Measurements from ENCODE around the gene CAMSAP1.

The CAMSAP1 gene

DNA sequence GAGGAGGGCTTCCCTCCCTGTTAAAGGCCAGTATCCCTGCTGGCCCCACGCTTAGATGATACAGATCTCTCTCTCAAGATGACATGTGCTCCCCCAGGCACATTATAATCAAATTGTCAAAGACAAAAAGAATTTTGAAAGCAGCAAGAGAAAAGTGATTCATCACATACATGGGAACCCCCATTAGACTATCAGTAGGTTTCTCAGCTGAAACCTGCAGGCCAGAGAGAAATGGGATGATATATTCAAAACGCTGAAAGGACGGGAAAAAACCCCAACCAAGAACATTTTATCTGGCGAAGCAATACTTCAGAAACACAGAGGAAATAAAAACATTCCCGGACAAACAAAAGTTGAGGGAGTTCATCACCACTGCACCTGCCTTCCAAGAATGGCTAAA, 78.7 kb downstream of the CAMSAP1 start (continued):
- TF ChIP-seq, protein P1, sequence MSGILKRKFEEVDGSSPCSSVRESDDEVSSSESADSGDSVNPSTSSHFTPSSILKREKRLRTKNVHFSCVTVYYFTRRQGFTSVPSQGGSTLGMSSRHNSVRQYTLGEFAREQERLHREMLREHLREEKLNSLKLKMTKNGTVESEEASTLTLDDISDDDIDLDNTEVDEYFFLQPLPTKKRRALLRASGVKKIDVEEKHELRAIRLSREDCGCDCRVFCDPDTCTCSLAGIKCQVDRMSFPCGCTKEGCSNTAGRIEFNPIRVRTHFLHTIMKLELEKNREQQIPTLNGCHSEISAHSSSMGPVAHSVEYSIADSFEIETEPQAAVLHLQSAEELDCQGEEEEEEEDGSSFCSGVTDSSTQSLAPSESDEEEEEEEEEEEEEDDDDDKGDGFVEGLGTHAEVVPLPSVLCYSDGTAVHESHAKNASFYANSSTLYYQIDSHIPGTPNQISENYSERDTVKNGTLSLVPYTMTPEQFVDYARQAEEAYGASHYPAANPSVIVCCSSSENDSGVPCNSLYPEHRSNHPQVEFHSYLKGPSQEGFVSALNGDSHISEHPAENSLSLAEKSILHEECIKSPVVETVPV (CRISPR knock-in tag; IDR thresholded peaks at IDR 0.05): no peak

DNA sequence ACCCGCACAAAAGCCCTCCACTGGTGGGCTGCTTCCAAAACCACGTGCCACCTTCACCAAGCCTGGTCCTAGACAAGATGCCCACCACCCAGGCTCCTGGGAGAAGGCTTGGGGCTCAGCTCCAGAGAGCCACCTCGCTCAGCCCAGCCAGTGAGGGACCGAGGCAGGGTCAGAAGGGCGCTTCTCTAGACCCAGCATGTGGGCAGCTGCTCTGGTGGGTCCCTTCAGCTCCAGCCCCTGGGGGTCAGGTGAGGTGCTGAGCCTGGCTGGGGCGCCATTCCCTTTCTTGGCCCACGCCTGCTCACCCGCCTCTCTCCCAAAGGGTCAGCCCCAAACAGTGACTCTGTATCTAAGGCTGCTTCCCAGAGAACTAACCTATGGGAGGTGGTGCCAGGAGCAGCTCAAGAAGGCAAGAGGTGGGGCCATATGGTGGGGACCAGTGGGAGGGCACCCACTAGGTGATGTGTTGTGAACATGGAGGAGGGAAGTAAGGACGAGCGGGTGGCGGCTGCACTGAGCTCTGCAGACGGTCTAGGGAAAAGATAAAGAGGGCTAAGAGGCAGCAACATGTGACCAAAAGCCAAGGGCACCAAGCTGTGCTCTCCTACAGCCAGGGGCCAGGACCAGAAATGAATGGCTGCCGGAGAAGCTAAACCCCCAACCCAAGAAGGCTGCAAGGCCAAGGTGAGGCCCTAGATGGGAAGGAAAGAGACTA, 79.3 kb downstream of the CAMSAP1 start:
- no peak for ATAC-seq
- no peak for TF ChIP-seq ZFP30 (CRISPR knock-in tag; IDR thresholded peaks at IDR 0.05)
- no peak for TF ChIP-seq ZNF565 (CRISPR knock-in tag; conservative IDR thresholded peaks at IDR 0.05; ENCODE audit: low read depth)
- TF ChIP-seq ZNF70 (CRISPR knock-in tag; IDR thresholded peaks at IDR 0.05): no peak
- TF ChIP-seq OSR1 (CRISPR knock-in tag; IDR thresholded peaks at IDR 0.05): no peak

DNA sequence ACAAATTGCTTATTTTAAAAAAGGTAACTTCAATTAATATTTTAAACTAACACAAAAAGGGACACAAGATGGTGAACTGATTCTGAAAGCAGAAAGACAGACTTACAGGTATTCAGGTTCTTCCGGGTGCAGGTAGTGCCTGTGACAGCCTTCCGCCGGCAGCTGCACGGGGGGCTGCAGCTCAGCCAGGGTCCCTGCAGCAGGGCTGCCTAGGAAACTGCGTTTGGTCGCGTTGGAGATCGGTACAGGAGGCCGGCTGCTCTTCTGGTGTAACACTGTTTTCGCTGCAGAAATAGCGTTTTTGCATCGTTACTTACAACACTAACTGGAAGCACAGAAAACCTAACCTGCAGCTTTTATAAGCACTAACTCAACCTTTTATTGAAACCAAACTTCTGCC, 80.0 kb downstream of the CAMSAP1 start:
- TF ChIP-seq BACH2 (CRISPR knock-in tag; IDR thresholded peaks at IDR 0.05; ENCODE audit: borderline replicate concordance): no peak
- TF ChIP-seq ZC3H10 (CRISPR knock-in tag; IDR thresholded peaks at IDR 0.05): no peak
- TF ChIP-seq ZFP30 (CRISPR knock-in tag; IDR thresholded peaks at IDR 0.05): no peak
- TF ChIP-seq OSR1 (CRISPR knock-in tag; IDR thresholded peaks at IDR 0.05): no peak
- TF ChIP-seq ARNTL (CRISPR knock-in tag; IDR thresholded peaks at IDR 0.05; ENCODE audit: borderline replicate concordance, low read depth): no peak
- TF ChIP-seq TOX (CRISPR knock-in tag; IDR thresholded peaks at IDR 0.05; ENCODE audit: borderline replicate concordance): no peak
- TF ChIP-seq, protein P2, sequence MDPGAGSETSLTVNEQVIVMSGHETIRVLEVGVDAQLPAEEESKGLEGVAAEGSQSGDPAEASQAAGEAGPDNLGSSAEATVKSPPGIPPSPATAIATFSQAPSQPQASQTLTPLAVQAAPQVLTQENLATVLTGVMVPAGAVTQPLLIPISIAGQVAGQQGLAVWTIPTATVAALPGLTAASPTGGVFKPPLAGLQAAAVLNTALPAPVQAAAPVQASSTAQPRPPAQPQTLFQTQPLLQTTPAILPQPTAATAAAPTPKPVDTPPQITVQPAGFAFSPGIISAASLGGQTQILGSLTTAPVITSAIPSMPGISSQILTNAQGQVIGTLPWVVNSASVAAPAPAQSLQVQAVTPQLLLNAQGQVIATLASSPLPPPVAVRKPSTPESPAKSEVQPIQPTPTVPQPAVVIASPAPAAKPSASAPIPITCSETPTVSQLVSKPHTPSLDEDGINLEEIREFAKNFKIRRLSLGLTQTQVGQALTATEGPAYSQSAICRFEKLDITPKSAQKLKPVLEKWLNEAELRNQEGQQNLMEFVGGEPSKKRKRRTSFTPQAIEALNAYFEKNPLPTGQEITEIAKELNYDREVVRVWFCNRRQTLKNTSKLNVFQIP (CRISPR knock-in tag; IDR thresholded peaks at IDR 0.05; ENCODE audit: borderline replicate concordance, low read depth): no peak
- TF ChIP-seq SNAI2 (CRISPR knock-in tag; IDR thresholded peaks at IDR 0.05): no peak
- TF ChIP-seq, protein P3, sequence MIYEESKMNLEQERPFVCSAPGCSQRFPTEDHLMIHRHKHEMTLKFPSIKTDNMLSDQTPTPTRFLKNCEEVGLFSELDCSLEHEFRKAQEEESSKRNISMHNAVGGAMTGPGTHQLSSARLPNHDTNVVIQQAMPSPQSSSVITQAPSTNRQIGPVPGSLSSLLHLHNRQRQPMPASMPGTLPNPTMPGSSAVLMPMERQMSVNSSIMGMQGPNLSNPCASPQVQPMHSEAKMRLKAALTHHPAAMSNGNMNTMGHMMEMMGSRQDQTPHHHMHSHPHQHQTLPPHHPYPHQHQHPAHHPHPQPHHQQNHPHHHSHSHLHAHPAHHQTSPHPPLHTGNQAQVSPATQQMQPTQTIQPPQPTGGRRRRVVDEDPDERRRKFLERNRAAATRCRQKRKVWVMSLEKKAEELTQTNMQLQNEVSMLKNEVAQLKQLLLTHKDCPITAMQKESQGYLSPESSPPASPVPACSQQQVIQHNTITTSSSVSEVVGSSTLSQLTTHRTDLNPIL (CRISPR knock-in tag; IDR thresholded peaks at IDR 0.05; ENCODE audit: low read depth): no peak
- no peak for TF ChIP-seq PPARA (CRISPR knock-in tag; IDR thresholded peaks at IDR 0.05; ENCODE audit: borderline replicate concordance)
- TF ChIP-seq, protein P1 (CRISPR knock-in tag; IDR thresholded peaks at IDR 0.05): no peak
- no peak for TF ChIP-seq ZFP3 (CRISPR knock-in tag; IDR thresholded peaks at IDR 0.05)
- TF ChIP-seq CSDC2 (CRISPR knock-in tag; IDR thresholded peaks at IDR 0.05): no peak
- TF ChIP-seq, protein P4, sequence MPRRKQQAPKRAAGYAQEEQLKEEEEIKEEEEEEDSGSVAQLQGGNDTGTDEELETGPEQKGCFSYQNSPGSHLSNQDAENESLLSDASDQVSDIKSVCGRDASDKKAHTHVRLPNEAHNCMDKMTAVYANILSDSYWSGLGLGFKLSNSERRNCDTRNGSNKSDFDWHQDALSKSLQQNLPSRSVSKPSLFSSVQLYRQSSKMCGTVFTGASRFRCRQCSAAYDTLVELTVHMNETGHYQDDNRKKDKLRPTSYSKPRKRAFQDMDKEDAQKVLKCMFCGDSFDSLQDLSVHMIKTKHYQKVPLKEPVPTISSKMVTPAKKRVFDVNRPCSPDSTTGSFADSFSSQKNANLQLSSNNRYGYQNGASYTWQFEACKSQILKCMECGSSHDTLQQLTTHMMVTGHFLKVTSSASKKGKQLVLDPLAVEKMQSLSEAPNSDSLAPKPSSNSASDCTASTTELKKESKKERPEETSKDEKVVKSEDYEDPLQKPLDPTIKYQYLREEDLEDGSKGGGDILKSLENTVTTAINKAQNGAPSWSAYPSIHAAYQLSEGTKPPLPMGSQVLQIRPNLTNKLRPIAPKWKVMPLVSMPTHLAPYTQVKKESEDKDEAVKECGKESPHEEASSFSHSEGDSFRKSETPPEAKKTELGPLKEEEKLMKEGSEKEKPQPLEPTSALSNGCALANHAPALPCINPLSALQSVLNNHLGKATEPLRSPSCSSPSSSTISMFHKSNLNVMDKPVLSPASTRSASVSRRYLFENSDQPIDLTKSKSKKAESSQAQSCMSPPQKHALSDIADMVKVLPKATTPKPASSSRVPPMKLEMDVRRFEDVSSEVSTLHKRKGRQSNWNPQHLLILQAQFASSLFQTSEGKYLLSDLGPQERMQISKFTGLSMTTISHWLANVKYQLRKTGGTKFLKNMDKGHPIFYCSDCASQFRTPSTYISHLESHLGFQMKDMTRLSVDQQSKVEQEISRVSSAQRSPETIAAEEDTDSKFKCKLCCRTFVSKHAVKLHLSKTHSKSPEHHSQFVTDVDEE (CRISPR knock-in tag; IDR thresholded peaks at IDR 0.05): no peak
- no peak for ATAC-seq

DNA sequence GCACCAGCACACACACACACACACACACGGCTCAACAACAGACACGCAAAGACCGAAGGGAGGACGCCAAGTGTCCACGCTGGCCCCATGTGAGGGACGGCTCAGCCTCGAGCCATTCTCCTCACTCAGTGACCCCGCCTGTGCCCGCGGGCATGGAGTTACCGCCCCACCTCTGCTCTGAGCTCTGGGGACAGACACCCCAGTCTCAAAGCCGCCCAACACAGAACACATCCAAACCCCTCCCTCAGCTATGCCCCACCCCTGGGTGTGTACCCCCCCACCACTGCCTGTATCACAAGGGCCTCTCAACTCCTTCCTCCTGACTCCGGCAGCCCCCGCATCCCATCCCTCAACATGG, 81.2 kb downstream of the CAMSAP1 start:
- no peak for ATAC-seq
- TF ChIP-seq ESRRG (CRISPR knock-in tag; IDR thresholded peaks at IDR 0.05) (no peak), GLIS3 (CRISPR knock-in tag; IDR thresholded peaks at IDR 0.05) (no peak), ZNF8 (CRISPR knock-in tag; IDR thresholded peaks at IDR 0.05) (no peak), ZNF70 (CRISPR knock-in tag; IDR thresholded peaks at IDR 0.05) (no peak), TCF4 (CRISPR knock-in tag; IDR thresholded peaks at IDR 0.05; ENCODE audit: borderline replicate concordance) (no peak), ZC3H10 (CRISPR knock-in tag; IDR thresholded peaks at IDR 0.05) (no peak), ARNTL (CRISPR knock-in tag; IDR thresholded peaks at IDR 0.05; ENCODE audit: borderline replicate concordance, low read depth) (no peak)
- TF ChIP-seq, protein P2 (CRISPR knock-in tag; IDR thresholded peaks at IDR 0.05; ENCODE audit: borderline replicate concordance, low read depth): no peak
- TF ChIP-seq, protein P4 (CRISPR knock-in tag; IDR thresholded peaks at IDR 0.05): no peak
- TF ChIP-seq, protein P3 (CRISPR knock-in tag; IDR thresholded peaks at IDR 0.05; ENCODE audit: low read depth): no peak

All from SK-N-SH treated with all-trans-retinoic acid at 6 μM for 48 hours (cell line).